ENCODE results near the gene KLHDC3.

KLHDC3 gene

DNA sequence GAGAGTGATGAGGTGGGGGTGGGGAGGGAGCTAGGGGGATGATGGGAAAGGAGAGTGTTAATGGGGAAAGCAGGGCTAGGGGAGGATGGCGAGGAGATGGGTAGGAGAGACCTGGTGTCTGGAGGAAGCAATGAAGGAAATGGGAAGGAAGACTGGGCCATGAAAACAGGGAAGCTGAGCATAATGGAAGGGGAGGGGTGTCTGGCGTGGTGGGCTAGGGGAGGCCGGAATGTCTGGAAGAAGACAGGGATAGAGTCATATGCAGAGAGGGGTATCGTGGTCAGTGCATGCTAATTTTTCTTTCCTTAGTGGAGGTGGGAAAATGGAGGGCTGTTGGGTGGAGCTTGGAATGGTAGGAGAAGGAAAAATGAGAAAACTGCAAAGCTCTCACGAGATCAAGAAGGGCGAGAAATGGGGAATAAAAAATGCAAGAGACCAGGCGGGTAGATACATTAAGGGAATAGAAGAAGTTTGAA lies 423 bp downstream of the KLHDC3 start:
- TF ChIP-seq YY1 (IDR thresholded peaks at IDR 0.05; ENCODE audit: low read depth) = 0 out of 2 replicates have a peak, but pooled peaks have one; percentile 10
- TF ChIP-seq TAF1 (IDR thresholded peaks at IDR 0.05; ENCODE audit: low read depth) = no peak
- TF ChIP-seq, protein P1, sequence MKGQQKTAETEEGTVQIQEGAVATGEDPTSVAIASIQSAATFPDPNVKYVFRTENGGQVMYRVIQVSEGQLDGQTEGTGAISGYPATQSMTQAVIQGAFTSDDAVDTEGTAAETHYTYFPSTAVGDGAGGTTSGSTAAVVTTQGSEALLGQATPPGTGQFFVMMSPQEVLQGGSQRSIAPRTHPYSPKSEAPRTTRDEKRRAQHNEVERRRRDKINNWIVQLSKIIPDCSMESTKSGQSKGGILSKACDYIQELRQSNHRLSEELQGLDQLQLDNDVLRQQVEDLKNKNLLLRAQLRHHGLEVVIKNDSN (IDR thresholded peaks at IDR 0.05) = no peak
- 0 out of 2 replicates have a peak, but pooled peaks have one; percentile 24 for TF ChIP-seq ZBTB7A (IDR thresholded peaks at IDR 0.05; ENCODE audit: low read depth)

DNA sequence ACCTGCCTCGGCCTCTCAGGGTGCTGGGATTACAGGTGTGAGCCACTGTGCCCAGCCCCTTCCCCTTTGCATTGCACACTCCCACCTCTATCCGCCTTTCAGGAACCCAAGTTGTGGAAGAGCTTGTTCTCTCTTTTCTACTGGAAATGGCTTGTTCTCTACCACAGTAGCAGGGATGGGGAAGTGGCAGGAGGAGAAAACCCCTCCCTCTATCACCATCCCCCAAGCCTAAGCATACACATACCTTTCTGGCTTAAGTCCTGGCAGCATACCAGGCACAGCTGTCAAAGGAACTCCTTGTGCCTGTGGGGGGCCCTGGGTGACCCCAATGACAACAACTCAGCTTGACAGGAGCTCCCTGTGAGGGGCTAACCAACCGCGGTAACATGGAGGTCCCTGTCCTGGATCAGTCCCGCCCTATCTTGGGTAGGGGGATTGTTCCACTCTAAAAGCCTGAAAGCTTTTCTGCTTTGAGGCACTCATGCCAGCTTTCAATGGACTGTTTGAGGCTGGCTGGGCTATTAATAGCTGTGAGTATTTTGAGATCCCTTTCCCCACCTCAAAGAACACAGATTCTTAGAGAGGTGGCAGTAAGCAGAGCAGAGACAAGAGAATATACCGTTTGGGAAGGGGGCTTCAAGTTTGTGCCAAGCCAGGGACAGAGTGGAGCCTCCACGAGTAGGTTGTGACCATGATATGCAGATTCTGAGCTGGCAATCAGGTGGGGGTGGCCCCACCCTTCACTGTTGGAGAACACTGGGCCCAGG lies 2.3 kb downstream of the KLHDC3 start:
- TF ChIP-seq NFIC (IDR thresholded peaks at IDR 0.05) (no peak), CEBPB (IDR thresholded peaks at IDR 0.05) (no peak), TCF12 (IDR thresholded peaks at IDR 0.05; ENCODE audit: low read depth) (no peak), ZBTB7A (IDR thresholded peaks at IDR 0.05; ENCODE audit: low read depth) (no peak), FOXM1 (IDR thresholded peaks at IDR 0.05; ENCODE audit: borderline replicate concordance, low read depth) (no peak), CREB1 (IDR thresholded peaks at IDR 0.05; ENCODE audit: low read depth) (no peak), TAF1 (IDR thresholded peaks at IDR 0.05; ENCODE audit: low read depth) (no peak), YY1 (IDR thresholded peaks at IDR 0.05; ENCODE audit: low read depth) (no peak), TEAD4 (IDR thresholded peaks at IDR 0.05) (no peak), EP300 (IDR thresholded peaks at IDR 0.05; ENCODE audit: borderline replicate concordance) (no peak), RAD21 (IDR thresholded peaks at IDR 0.05; ENCODE audit: low read depth) (no peak), EGR1 (IDR thresholded peaks at IDR 0.05) (no peak)
- TF ChIP-seq, protein P2, sequence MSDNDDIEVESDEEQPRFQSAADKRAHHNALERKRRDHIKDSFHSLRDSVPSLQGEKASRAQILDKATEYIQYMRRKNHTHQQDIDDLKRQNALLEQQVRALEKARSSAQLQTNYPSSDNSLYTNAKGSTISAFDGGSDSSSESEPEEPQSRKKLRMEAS (IDR thresholded peaks at IDR 0.05) = no peak
- TF ChIP-seq, protein P3, sequence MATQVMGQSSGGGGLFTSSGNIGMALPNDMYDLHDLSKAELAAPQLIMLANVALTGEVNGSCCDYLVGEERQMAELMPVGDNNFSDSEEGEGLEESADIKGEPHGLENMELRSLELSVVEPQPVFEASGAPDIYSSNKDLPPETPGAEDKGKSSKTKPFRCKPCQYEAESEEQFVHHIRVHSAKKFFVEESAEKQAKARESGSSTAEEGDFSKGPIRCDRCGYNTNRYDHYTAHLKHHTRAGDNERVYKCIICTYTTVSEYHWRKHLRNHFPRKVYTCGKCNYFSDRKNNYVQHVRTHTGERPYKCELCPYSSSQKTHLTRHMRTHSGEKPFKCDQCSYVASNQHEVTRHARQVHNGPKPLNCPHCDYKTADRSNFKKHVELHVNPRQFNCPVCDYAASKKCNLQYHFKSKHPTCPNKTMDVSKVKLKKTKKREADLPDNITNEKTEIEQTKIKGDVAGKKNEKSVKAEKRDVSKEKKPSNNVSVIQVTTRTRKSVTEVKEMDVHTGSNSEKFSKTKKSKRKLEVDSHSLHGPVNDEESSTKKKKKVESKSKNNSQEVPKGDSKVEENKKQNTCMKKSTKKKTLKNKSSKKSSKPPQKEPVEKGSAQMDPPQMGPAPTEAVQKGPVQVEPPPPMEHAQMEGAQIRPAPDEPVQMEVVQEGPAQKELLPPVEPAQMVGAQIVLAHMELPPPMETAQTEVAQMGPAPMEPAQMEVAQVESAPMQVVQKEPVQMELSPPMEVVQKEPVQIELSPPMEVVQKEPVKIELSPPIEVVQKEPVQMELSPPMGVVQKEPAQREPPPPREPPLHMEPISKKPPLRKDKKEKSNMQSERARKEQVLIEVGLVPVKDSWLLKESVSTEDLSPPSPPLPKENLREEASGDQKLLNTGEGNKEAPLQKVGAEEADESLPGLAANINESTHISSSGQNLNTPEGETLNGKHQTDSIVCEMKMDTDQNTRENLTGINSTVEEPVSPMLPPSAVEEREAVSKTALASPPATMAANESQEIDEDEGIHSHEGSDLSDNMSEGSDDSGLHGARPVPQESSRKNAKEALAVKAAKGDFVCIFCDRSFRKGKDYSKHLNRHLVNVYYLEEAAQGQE (IDR thresholded peaks at IDR 0.05; ENCODE audit: low read depth) = no peak
- TF ChIP-seq, protein P1 (IDR thresholded peaks at IDR 0.05) = no peak

DNA sequence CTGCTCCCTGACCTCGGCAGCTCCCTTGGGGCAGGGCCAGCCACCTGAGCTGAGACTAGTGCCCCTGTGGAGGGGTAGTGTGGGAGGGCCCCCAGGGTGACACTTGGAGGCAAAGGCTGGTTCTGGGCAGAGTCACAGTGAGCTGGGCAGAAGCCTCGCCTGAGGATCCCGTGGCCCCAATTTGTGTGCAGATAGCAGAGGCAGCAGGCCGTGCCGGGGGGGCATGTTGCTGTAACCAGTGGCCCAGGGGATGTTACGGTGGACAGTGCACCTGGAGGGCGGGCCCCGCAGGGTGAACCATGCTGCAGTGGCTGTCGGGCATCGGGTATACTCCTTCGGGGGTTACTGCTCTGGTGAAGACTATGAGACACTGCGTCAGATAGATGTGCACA lies 2.9 kb downstream of the KLHDC3 start:
- TF ChIP-seq ZBTB7A (IDR thresholded peaks at IDR 0.05; ENCODE audit: low read depth) = no peak
- TF ChIP-seq TEAD4 (IDR thresholded peaks at IDR 0.05) = no peak
- no peak for TF ChIP-seq FOXM1 (IDR thresholded peaks at IDR 0.05; ENCODE audit: borderline replicate concordance, low read depth)
- no peak for TF ChIP-seq CEBPB (IDR thresholded peaks at IDR 0.05)
- TF ChIP-seq YY1 (IDR thresholded peaks at IDR 0.05; ENCODE audit: low read depth) = no peak
- TF ChIP-seq EGR1 (IDR thresholded peaks at IDR 0.05) = no peak
- no peak for TF ChIP-seq CREB1 (IDR thresholded peaks at IDR 0.05; ENCODE audit: low read depth)
- TF ChIP-seq, protein P1 (IDR thresholded peaks at IDR 0.05) = no peak
- TF ChIP-seq, protein P3 (IDR thresholded peaks at IDR 0.05; ENCODE audit: low read depth) = no peak
- TF ChIP-seq RAD21 (IDR thresholded peaks at IDR 0.05; ENCODE audit: low read depth) = no peak
- TF ChIP-seq TCF12 (IDR thresholded peaks at IDR 0.05; ENCODE audit: low read depth) = no peak
- TF ChIP-seq, protein P2 (IDR thresholded peaks at IDR 0.05) = no peak
- TF ChIP-seq NFIC (IDR thresholded peaks at IDR 0.05) = no peak
- TF ChIP-seq TAF1 (IDR thresholded peaks at IDR 0.05; ENCODE audit: low read depth) = no peak

DNA sequence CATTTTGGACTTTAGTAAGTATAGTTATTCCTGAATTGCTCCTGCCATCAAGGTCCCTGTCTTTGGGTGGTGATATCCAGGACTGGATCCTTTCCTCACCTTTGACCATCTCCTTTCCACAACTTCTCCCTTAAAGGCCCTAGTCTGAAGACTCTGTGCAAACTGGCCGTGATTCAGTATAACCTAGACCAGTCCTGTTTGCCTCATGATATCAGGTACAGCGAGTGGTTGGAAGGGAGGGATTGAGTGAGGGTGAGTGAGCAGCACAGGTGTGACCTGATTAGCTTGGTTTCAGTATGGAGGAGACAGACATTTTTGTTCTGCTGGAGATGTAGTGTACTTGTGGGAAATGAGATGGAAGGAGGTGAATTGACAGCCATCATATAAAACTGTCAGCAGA lies 5.1 kb downstream of the KLHDC3 start:
- TF ChIP-seq, protein P2 (IDR thresholded peaks at IDR 0.05) = no peak
- no peak for TF ChIP-seq TEAD4 (IDR thresholded peaks at IDR 0.05)
- no peak for TF ChIP-seq CREB1 (IDR thresholded peaks at IDR 0.05; ENCODE audit: low read depth)
- no peak for TF ChIP-seq TCF12 (IDR thresholded peaks at IDR 0.05; ENCODE audit: low read depth)
- no peak for TF ChIP-seq NFIC (IDR thresholded peaks at IDR 0.05)
- no peak for TF ChIP-seq CEBPB (IDR thresholded peaks at IDR 0.05)
- TF ChIP-seq EP300 (IDR thresholded peaks at IDR 0.05; ENCODE audit: borderline replicate concordance) = no peak
- no peak for TF ChIP-seq FOXM1 (IDR thresholded peaks at IDR 0.05; ENCODE audit: borderline replicate concordance, low read depth)
- no peak for TF ChIP-seq TAF1 (IDR thresholded peaks at IDR 0.05; ENCODE audit: low read depth)
- no peak for TF ChIP-seq EGR1 (IDR thresholded peaks at IDR 0.05)
- no peak for TF ChIP-seq YY1 (IDR thresholded peaks at IDR 0.05; ENCODE audit: low read depth)
- TF ChIP-seq ZBTB7A (IDR thresholded peaks at IDR 0.05; ENCODE audit: low read depth) = no peak
- TF ChIP-seq, protein P1 (IDR thresholded peaks at IDR 0.05) = no peak
- TF ChIP-seq, protein P3 (IDR thresholded peaks at IDR 0.05; ENCODE audit: low read depth) = no peak
- TF ChIP-seq RAD21 (IDR thresholded peaks at IDR 0.05; ENCODE audit: low read depth) = no peak

All from Ishikawa (cell line).